Fibroblast of the conjunctiva (primary cell): ENCODE results near the gene CYSTM1.
A peak's percentile ranks its signal among the peaks of the same experiment; 100 is the strongest.

ENCODE experiments used
- DNase-seq: peaks from one replicate; pipeline ENCODE4 v3.0.0-alpha.2; 2010; ENCODE audit warnings: low read depth

Gene CYSTM1

GRCh38 chr5:140208065-140208464 lies 33.1 kb downstream of the CYSTM1 start:
- DNase-seq: no peak

DNA sequence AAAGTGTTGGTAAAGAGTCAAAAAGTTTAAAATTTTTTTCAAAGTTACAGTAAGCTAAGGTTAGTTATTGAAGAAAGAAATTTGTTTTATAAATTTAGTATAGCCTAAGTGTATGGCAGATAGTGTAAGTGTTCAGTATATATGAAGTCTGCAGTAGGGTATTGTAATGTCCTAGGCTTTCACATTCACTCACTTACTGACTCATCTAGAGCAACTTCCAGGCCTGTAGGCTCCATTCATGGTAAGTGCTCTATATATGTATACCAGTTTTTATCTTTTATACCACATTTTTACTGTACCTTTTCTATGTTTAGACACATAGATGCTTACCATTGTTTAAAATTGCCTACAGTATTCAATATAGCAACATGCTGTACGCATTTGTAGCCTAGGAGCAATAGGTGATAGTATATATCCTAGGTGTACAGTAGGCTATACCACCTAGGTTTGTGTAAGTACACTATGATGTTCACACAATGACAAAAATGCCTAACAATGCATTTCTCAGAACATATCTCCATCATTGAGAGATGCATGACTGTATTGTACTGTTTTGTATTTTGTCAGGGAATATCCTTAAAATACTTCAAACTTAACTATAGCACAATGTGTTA lies 38.5 kb downstream of the CYSTM1 start:
- no peak for DNase-seq

DNA sequence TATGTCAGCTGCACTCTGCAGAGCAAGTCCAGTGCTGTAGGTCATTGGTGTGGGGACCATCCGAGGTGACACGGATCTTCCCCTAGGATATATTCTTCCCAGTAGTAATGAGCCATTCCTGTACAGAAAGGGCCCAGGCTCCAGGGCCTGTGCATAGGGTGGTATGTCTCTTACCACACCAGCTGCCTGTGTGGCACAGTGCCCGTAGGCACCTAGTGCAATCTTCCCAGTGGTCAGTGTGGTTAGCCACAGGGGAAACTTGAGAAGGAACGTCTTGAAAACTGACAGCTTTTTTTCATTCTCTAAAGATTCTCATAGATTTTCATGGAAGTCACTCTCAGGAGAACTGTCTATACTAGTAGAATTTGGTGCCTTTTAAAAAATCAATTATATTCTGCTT lies 39.8 kb downstream of the CYSTM1 start:
- peak; percentile 14 for DNase-seq

DNA sequence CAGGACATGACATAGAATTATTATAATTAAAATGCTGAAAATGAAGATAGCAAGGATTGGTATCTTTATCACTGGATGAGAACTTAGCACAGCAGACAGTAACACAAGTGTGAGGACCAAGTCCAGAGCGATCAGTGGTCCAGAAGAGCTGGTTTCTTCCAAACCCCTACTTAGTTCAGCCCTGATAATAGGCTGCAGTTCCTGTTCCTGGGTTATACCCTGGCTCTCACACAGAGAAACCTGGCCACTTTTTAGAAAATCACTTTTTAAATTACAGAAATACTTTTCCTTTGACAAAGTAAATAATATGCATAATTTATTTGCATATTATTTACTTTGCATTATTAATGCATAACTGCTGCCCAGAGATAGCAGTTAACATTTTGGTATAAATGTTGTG lies 40.3 kb downstream of the CYSTM1 start:
- DNase-seq: no peak

GRCh38 chr5:140216478-140217074 lies 41.6 kb downstream of the CYSTM1 start:
- DNase-seq: no peak

DNA sequence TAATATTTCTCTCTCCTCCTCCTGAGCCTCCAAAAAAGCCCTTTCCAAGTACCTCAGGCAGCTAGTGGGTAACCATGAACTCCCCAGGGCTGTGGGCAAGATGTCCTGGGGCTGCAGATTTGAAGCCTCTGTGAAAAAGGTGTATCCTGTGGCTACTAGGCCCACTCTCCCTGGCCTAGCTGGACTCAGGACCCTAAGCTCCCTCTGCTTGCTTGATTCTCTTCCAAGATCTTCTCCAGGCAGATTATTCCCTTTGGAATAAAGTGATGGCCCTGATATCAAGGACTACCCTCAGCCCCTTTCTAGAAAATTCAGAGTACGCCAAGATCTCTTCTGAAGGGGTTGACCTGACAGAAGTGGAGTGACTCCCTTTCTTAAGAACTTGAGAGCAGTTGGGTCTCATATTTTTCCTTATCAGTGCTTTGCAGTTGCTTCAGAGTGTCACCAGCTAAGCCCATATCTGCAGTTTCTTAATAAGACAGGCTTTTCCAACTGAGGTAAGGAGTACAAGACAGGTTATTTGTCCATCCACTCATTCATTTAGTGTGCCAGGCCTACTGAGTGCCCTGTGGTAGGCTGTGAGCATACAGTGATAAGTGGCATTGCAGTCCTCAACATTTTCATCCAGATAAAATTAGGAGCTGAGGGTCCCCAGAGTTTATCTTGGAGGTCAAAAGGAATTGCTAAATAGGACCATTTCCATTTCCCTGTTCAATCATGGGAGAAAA lies 42.5 kb downstream of the CYSTM1 start:
- DNase-seq: no peak

- DNase-seq: no peak
Observed at GRCh38 chr5:140219068-140219991, 44.3 kb downstream of the CYSTM1 start.

- no peak for DNase-seq
Observed at GRCh38 chr5:140220032-140220697, 45.2 kb downstream of the CYSTM1 start.

DNA sequence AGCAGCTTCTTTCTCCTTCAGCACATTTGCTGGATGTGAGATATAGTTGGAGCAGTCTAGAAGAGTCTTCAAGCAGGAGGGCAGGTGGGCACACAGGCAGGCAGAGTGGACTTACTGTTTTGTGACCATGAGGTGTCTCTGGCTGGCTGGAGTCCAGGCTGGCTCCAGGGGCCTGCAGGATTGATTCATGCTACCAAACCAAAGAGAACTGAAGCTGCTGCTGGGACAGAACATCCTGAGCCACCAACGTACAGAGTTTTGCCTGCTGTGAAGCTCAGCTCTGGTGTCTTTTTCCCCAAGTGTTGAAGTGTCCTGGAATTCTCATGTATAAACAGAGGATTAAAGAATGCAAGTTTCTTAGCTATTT lies 45.7 kb downstream of the CYSTM1 start:
- DNase-seq: no peak

- DNase-seq: peak; percentile 51
Observed at GRCh38 chr5:140221697-140222223, 46.8 kb downstream of the CYSTM1 start.

DNA sequence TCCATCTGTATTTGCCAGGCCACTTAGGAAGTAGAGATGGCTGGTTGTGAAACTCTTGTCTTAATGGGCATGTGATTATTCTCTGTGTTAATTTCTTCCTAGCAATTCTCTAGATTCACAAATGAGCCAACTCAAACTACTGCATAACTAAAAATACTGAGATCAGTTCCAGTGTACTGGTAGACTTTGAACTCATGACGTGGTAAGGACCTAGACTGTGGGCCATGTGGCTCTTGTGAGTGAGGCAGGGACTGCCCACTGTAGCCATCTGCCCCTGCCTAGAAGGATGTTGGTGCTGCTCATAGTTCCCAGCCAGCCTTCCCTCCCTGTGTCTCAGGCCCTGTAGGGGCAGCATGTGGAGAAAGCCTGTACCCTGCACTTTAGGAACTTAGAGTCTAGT lies 47.4 kb downstream of the CYSTM1 start:
- no peak for DNase-seq

GRCh38 chr5:140223567-140223966 lies 48.6 kb downstream of the CYSTM1 start:
- no peak for DNase-seq

GRCh38 chr5:140224658-140225057 lies 49.7 kb downstream of the CYSTM1 start:
- DNase-seq: no peak

DNA sequence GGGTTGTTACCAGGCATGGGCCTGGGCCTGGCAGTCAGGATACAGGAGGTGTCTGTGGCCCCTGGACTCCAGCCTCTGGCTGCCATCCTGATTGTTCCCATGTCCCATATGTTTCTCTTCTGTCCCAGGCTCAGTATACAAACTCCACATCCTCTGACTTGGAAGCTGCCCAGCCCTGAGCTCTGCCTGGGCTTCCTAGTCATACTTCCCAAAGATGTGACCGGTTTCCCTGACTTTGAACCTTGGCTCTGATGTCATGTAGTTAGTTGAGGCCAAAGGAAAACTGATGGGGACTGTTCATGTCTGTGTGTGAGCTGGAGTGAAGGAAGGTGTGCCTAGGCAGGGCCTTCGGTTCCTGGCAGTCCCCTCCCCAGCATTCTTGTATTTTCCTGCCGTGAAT lies 50.4 kb downstream of the CYSTM1 start:
- DNase-seq: no peak

DNA sequence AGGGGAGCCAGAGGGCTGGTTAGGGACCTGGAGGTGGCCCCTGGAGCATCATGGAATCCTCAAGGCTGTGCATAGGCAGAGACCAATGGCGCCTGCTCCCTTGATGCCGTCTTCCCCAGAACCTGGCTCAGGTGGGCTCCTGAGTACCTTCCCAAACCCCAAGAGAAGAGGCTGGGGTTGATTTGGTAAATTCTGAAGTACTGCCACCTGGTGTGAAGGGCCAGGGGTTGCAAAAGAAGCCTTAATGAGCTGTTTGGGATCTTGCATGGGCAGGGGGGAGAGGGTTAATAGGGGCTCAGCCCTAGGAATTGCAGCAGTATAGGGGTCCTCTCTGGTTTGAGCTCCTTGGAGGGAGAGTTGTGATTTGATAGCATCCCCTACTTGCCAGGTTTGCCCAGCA lies 52.1 kb downstream of the CYSTM1 start:
- DNase-seq: no peak

GRCh38 chr5:140228364-140228837 lies 53.4 kb downstream of the CYSTM1 start:
- DNase-seq: no peak

DNA sequence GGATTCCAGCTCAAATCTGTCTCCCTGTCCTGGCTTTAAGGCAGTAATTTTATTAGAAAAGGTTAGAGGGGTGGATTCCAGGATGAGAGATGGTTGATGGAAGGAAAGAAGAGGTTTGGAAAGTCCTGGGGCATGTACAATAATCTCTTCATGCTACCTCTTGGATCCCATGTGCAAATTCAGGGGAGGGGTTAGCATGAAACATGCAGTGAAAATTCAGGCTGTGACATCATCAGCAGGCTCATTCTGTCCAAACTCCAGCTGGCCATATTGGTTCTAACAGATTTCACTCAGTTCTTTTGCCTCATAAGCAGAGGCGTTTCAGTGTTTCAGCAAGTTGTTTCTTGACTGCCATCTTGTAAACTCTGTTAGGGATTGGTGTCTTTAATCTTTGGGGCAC lies 55.4 kb downstream of the CYSTM1 start:
- no peak for DNase-seq

GRCh38 chr5:140232731-140233130 lies 57.7 kb downstream of the CYSTM1 start:
- no peak for DNase-seq

DNA sequence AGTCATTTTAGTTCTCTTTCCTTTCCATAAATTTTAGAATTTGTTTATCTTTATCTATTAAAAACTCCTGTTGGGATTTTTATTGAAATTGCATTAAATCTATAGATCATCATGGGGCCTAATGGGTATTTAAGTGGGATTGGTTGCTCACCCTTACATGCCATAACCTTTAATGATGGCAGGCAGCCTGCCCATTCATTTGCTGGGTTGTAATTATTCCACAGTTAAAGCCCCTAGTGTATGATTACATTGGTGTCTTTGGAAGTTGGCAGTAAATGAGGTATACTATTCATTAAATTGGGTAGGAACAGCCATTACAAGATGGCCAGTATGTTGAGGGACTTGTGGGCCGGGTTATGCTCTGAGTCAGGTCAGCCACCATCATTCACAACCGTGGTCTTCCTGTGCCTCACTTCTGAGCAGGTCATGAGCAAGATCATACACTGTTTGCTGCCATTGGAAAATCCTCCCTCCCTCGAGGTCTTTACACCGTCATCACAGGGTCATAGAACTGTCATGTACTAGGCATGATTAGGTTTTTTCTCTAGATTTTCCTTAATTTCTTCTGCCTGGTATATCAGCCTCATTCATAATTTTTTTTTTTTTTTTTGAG lies 59.5 kb downstream of the CYSTM1 start:
- no peak for DNase-seq

DNA sequence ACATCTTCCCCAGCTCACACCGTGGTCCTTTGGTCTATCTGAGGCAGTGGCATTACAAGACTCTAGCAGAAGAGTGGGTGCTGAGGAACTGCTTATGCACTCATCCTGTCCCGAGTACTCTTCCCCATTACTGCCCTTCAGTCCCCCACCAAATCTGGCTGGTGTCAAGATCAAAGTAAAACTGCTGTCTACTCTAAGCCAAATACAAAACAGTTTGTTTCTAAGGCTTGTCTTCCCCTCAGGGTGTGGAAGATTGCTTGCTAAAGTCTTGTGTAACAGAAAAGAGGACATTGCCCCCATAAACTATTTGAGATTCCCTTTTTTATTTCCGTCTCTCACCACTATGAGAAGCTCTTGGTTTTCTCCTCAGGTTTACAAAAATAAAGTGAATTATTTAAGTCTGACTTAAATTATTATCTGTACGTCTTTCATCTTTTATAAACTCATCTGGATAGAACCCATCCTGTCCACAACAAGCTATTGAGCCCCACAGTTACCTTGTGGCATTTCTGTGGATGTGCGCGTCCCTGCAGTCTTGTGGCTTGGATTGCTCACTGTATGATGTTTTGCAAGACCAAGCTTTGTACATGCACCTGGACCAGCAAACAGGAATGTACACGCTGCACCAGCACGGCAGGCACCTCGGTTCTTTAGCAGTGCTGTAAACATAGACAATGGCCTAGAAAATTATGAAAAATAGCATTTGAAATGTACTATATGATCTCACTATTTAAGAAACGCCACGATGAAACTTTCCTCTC lies 61.0 kb downstream of the CYSTM1 start:
- DNase-seq: no peak
